HG03103 (cell line): ENCODE measurements around the gene METTL5.
"Not testable (repeated sequence)": the region's sequence is repeated elsewhere in the genome, so short reads cannot be mapped to it uniquely, and the experiment has no call there.

Experiments used
- ATAC-seq: cut with Tn5 transposase; IDR thresholded peaks from one replicate; pipeline ENCODE4 v1.9.1; 2021; ENCODE audit warnings: low read depth; ENCODE audit not compliant: unreplicated experiment

The METTL5 gene

DNA sequence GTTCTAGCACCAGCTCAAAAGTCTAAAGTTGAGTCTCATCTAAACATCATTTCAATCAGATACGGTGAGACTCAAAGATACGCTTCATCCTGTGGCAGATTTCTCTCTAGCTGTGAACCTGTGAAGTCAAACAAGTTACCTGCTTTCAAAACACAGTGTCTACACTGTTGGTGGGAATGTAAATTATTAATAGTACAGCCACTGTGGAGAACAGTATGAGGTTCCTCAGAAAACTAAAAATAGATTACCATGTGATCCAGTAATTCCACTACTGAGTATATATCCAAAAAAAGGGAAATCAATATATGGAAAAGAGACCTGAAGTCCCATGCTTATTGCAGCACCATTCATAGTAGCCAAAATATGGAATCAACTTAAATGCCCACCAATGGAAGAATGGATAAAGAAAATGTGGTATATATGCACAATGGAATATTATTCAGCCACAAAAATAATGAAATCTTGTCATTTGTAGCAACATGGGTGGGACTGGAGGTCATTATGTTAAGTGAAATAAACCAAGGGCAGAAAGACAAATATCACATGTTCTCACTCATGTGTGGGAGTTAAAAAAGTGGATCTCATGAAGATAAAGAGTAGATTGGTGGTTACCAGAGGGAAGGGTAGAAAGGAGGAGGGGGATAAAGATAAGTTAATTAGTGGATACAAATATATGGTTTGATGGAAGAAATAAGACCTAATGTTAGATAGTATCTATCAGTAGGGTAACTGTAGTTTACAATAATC lies 14.2 kb upstream of the METTL5 start:
- ATAC-seq: no peak

GRCh38 chr2:169834401-169834800 lies 9.7 kb upstream of the METTL5 start:
- no peak for ATAC-seq

DNA sequence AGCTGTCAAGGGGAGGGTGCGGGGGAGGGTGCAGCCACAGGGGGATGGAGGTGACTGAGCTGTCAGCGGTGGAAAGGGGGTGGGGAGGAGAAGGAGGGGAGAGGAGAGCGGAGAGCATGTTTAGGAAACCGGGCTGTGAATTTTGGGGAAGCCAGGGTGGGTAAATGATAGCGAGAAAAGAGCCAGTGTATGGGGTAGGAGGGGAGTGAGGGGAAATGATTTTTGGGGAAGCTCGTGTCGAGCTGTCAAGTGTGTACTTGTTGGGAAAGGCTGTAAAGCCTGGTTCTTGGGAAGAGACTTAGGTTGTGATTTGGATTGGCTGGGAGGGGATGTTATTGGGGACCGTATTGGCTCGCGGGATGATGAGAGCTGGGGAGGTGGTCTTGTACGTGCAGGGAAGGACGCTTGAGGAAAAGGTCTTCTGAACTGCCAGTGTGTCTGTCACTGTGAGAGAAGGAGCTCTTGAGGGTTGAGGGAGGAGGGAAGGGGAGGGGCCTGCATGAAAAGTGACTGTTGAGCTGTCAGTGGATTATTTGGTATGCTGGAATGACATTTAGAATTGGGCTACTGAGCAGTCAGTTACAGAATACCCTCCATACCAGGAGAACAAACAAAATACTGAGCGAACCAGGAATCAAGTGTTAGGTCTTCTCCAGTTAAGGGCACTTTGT lies 3.6 kb upstream of the METTL5 start:
- ATAC-seq: no peak

DNA sequence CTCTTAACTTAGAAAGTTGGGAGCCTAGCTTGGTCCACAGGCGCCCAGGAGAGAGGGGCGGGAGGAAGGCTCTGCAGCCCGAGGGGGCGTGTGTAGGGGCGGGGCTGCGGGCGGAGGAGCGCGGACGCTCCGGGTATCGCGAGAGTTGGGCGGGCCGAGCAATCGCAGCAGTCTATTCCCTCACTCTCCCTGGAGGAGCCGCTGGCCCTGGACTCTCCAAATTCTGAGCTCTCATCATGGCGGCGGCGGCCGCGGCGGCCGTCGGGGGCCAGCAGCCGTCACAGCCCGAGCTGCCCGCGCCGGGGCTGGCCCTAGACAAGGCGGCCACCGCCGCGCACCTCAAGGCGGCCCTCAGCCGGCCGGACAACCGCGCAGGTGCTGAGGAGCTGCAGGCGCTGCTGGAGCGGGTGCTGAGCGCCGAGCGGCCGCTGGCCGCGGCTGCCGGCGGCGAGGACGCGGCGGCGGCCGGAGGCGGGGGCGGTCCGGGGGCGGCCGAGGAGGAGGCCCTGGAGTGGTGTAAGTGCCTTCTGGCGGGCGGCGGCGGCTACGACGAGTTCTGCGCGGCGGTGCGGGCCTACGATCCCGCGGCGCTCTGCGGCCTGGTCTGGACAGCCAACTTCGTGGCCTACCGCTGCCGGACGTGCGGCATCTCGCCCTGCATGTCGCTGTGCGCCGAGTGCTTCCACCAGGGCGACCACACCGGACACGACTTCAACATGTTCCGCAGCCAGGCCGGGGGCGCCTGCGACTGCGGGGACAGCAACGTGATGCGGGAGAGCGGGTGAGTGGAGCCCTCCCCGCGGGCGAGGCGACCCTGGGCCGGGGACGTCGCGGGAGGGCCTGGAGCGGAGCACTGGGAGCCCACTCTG lies 2.8 kb upstream of the METTL5 start, which contains the start of gene UBR3:
TSS of gene UBR3 (plus strand) at position 183 of the 869 bp plus-strand sequence. CDS start at position 237, 54 bp downstream.
- ATAC-seq: peak; percentile 76

- no peak for ATAC-seq
Measured at GRCh38 chr2:169823996-169824372, 721 bp downstream of the METTL5 start.

DNA sequence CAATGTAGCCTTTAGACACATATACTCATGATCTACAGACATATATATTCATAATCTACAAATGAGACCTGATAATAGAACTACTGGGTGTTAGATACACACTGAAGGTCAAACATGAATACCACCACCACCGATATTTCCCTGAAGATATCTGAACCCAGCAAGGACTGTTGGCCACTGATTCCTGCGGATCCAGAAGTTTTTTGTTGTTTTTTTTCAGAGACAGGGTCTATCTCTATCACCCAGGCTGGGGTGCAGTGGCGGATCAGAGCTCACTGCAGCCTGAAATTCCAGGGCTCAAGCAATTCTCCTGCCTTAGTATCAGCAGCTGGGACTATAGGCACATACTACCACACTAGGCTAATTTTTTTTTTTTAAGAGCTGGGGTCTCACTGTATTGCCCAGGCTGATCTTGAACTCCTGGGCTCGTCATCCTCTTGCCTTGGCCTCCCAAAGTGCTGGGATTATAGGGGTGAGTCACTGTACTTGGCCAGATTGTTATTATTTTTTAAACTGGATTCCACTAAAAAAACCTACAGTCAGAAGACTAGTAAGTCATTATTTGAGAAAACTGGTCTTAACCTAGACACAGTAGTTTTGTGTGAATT lies 1.8 kb downstream of the METTL5 start:
- no peak for ATAC-seq

- no peak for ATAC-seq
Measured at GRCh38 chr2:169822036-169822435, 2.7 kb downstream of the METTL5 start.

- ATAC-seq: not testable (repeated sequence)
Measured at GRCh38 chr2:169820101-169820500, 4.6 kb downstream of the METTL5 start.

- ATAC-seq: no peak
Measured at GRCh38 chr2:169819106-169819505, 5.6 kb downstream of the METTL5 start.

DNA sequence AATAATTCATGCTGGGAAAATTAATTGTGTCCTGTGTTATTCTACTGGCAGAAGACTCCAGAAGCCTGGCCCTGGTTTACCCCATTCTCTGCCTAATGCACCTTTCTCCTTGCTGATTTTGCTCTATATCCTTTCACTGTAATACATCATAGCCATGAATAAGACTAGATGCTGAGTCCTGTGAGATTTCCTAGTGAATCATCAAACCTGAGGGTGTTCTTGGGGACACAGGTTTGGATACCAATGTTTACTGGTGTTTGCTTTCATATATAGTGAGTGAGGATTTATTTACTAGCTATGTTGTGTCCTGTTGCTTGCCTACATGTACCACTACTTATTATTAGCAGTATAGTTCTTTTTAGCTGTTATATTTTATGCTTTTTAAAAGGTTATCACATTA lies 6.5 kb downstream of the METTL5 start:
- ATAC-seq: no peak

- not testable (repeated sequence) for ATAC-seq
Measured at GRCh38 chr2:169817369-169817768, 7.3 kb downstream of the METTL5 start.

DNA sequence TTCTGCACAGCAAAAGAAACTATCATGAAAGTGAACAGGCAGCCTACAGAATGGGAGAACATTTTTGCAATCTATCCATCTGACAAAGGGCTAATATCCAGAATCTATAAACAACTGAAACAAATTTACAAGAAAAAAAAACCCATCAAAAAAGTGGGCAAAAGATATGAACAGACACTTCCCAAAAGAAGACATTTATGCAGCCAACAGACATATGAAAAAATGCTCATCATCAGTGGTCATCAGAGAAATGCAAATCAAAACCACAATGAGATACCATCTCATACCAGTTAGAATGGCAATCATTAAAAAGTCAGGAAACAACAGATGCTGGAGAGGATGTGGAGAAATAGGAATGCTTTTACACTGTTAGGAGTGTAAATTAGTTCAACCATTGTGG lies 7.7 kb downstream of the METTL5 start:
- not testable (repeated sequence) for ATAC-seq

GRCh38 chr2:169815849-169816248 lies 8.9 kb downstream of the METTL5 start:
- no peak for ATAC-seq

DNA sequence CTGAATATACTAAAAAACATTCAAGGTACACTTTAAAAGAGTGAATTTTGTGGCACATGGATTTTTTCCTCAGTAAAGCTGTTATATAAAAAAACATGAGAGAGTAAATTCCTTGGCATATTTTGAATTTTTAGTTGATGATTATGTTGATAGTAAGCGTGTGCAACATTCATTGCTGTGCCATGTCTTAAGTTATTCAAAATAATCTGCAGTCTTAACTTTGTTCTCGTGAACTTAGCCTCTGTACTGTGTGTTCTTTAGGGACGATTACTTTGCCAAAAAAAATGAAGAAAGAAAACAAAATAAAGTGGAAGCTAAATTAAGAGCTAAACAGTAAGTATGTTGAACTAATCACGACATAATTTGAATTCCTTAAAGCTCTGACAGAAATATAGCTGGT lies 16.5 kb downstream of the METTL5 start:
- no peak for ATAC-seq

DNA sequence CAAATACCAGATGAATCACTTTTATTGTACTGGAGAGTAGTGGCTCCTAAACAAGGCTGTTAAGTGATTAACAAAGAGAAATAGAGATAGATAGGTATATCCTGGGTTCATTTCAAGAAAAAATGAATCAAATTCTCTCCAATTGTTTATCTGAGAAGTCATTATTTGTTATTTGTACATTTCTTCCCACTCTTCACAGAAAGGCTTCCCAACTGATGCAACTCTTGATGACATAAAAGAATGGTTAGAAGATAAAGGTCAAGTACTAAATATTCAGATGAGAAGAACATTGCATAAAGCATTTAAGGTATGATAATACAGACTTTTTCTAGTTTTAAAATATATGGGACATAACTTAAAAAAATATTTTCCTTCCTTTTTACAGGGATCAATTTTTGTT lies 18.1 kb downstream of the METTL5 start:
- no peak for ATAC-seq

- no peak for ATAC-seq
Measured at GRCh38 chr2:169803480-169803879, 21.2 kb downstream of the METTL5 start.

GRCh38 chr2:169798718-169799592 lies 25.8 kb downstream of the METTL5 start, which contains the start of gene SSB:
Gene SSB, plus strand, starts transcription at chr2:169798871. Its CDS starts 2,090 bp downstream, at chr2:169800961.
- peak; percentile 94 for ATAC-seq

- no peak for ATAC-seq
Measured at GRCh38 chr2:169798397-169798717, 26.3 kb downstream of the METTL5 start.

GRCh38 chr2:169797601-169798000 lies 27.1 kb downstream of the METTL5 start:
- ATAC-seq: no peak

GRCh38 chr2:169796441-169796840 lies 28.3 kb downstream of the METTL5 start:
- ATAC-seq: no peak
